GM12878 (cell line): Measurements from ENCODE around the gene CCL14. TPM values are rescaled to one million over a fixed set of nuclear protein-coding genes. Genes with fewer than 3 reads are reported as not detected.

ENCODE experiments used
- ATAC-seq: fragments of 200-7000 bp; cut with Tn5 transposase; 3 replicates; pipeline ENCODE4 v1.9.1; 2020; ENCODE audit warnings: mild to moderate bottlenecking, moderate library complexity
- BruUV-seq: library from RNA; stranded (reverse); fragments of 400-500 nt; replicated peaks from 2 replicates; lab custom pipeline; 2021; lab: Mats Ljungman, UMichigan
- CTCF ChIA-PET: fragments of 300-600 bp; sonication (Branson Sonifier 250); formaldehyde crosslinking; extraction: SDS; loops from one replicate; lab custom pipeline; 2021; ENCODE audit warnings: inconsistent platforms; lab: Yijun Ruan, JAX
- POLR2A ChIA-PET: fragments of 350-600 bp; formaldehyde crosslinking; extraction: SDS; loops from one replicate; lab custom pipeline; 2021; ENCODE audit warnings: inconsistent platforms; lab: Charles Lee
- RAD21 ChIA-PET: fragments of 300-600 bp; sonication (Branson Sonifier 250); formaldehyde crosslinking; loops from one replicate; lab custom pipeline; 2023; ENCODE audit warnings: antibody characterized with exemption; ENCODE audit not compliant: unreplicated experiment; lab: Charles Lee
- SMC1A ChIA-PET: fragments of 300-600 bp; sonication (Branson Sonifier 250); formaldehyde crosslinking; loops from one replicate; lab custom pipeline; 2023; ENCODE audit not compliant: unreplicated experiment, uncharacterized antibody; lab: Charles Lee
- DNase-seq: peaks from one replicate; pipeline ENCODE4 v3.0.0-alpha.2; 2011; ENCODE audit warnings: low read depth, low spot score
- FAIRE-seq: peaks from 3 replicates; lab custom pipeline; 2011; peaks lifted over from hg19 to GRCh38; lab: Jason Lieb, UNC
- H2AFZ ChIP-seq: 2 replicates; pipeline ENCODE4 v1.6.0; 2011; ENCODE audit warnings: low read depth, low read length, control low read depth; ENCODE audit not compliant: control insufficient read depth
- H3K27ac ChIP-seq: 2 replicates; pipeline ENCODE4 v1.5.1; 2011; ENCODE audit warnings: control low read depth; ENCODE audit not compliant: control insufficient read depth, insufficient read depth
- H3K27me3 ChIP-seq, 2 experiments: replicated peaks in 1 of 2; 2 replicates each; pipeline versions ENCODE4 v1.6.0 to v1.6.1; 2011; ENCODE audit warnings: low read length in 1 of 2; ENCODE audit not compliant: control insufficient read depth in 2 of 2, insufficient read depth in 2 of 2
- H3K36me3 ChIP-seq, 2 experiments: 2 replicates each; pipeline ENCODE4 v1.5.1; 2011; ENCODE audit warnings: low read length in 1 of 2; ENCODE audit not compliant: control insufficient read depth in 2 of 2, insufficient read depth in 2 of 2
- H3K4me1 ChIP-seq: 2 replicates; pipeline ENCODE4 v1.6.1; 2011; ENCODE audit warnings: mild to moderate bottlenecking, low read length, moderate library complexity, mixed read lengths; ENCODE audit not compliant: control insufficient read depth, insufficient read depth
- H3K4me2 ChIP-seq: 2 replicates; pipeline ENCODE4 v1.6.0; 2011; ENCODE audit warnings: control low read depth; ENCODE audit not compliant: control insufficient read depth, insufficient read depth
- H3K4me3 ChIP-seq: fragments of 200-600 bp; sonication (generic); 2 replicates; pipeline ENCODE4 v1.5.1; 2016
- H3K79me2 ChIP-seq: 2 replicates; pipeline ENCODE4 v1.6.0; 2011; ENCODE audit warnings: low read length; ENCODE audit not compliant: control insufficient read depth, insufficient read depth
- H3K9ac ChIP-seq: 2 replicates; pipeline ENCODE4 v1.8.0; 2011; ENCODE audit warnings: low read length, control low read depth, mixed read lengths; ENCODE audit not compliant: control insufficient read depth, insufficient read depth
- H3K9me3 ChIP-seq: replicated peaks from 3 replicates; pipeline ENCODE4 v1.5.1; 2011; ENCODE audit warnings: mild to moderate bottlenecking, low read length; ENCODE audit not compliant: control insufficient read depth, insufficient read depth
- H4K20me1 ChIP-seq: 2 replicates; pipeline ENCODE4 v1.6.0; 2011; ENCODE audit not compliant: control insufficient read depth, insufficient read depth
- CTCF ChIP-seq, 3 experiments: IDR thresholded peaks in 2 of 3; conservative IDR thresholded peaks in 1 of 3; 2 replicates each; pipeline ENCODE4 v1.5.1; 2011; ENCODE audit warnings: low read depth in 3 of 3, low read length in 3 of 3, mild to moderate bottlenecking in 3 of 3, control low read depth in 2 of 3, moderate library complexity in 2 of 3, inconsistent platforms in 1 of 3, mixed read lengths in 1 of 3; ENCODE audit not compliant: control insufficient read depth in 2 of 3, insufficient read depth in 1 of 3; ENCODE audit errors: extremely low read depth in 1 of 3
- ESRRA ChIP-seq: IDR thresholded peaks from 2 replicates; pipeline ENCODE4 v1.6.1; 2012; ENCODE audit warnings: mild to moderate bottlenecking, low read length, improper control_type of control experiment
- SMC3 ChIP-seq: IDR thresholded peaks from 2 replicates; pipeline ENCODE4 v1.6.1; 2011; ENCODE audit warnings: low read length, improper control_type of control experiment, borderline replicate concordance
- WGBS: methylation state at CpG from one replicate; pipeline ENCODE4 v1.1.6; 2016; ENCODE audit warnings: low lambda C conversion rate; ENCODE audit not compliant: insufficient replicate concordance, insufficient coverage; ENCODE audit errors: missing lambda C conversion rate; 5-methylcytosine and 5-hydroxymethylcytosine counted together
- in situ Hi-C: fragments of 300-500 bp; cut with MboI; formaldehyde crosslinking; loops from 9 replicates; pipeline ENCODE4 v1.14.3; 2018; ENCODE audit warnings: mixed read lengths
- intact Hi-C: fragments of 100-400 bp; cut with micrococcal nuclease; formaldehyde crosslinking; loops from one replicate; pipeline ENCODE4 v1.14.2; 2022; ENCODE audit not compliant: unreplicated experiment
- polyA plus RNA-seq, 11 experiments: library from polyadenylated mRNA; depleted of rRNA in 4 of 11; unstranded in 6 of 11; stranded (reverse) in 5 of 11; fragments of >200 nt; fragmentation: Nextera tagmentation in 4 of 11; fragmentation: Illumina TruSeq in 1 of 11; extraction: Ambion mirVana in 4 of 11; extraction: Trizol in 1 of 11; gene quantifications; 1 replicate in 1 of 11; 2 replicates in 10 of 11; pipeline versions ENCODE4 v1.2.1 to v1.2.3, GENCODE V29; 2011 to 2016; ENCODE audit warnings: inconsistent platforms in 2 of 11, missing spikeins in 2 of 11, low read depth in 1 of 11
- total RNA-seq, 4 experiments: library from RNA; depleted of rRNA in 3 of 4; stranded (reverse); fragments of >200 nt in 3 of 4; fragmentation: Illumina TruSeq in 1 of 4; extraction: Trizol in 1 of 4; gene quantifications; 2 replicates each; pipeline versions ENCODE4 v1.2.1 to v1.2.3, GENCODE V29; 2013 to 2021

Gene CCL14
- total and polyA plus RNA-seq, 10 of the 15 experiments (the other 5 are each of a cell fraction or from before 2014, with no cell fraction given), result not detected

- intact Hi-C loops, result loop anchor here (1.0 kb wide), 1 partner anchor 33 kb away; no protein-coding TSS in a partner anchor
- no peaks in the 10 kb centered on the region for H3K36me3 ChIP-seq
- H3K4me2 ChIP-seq, result peak overlapping the region; percentile 62
- TF ChIP-seq SMC3 (peak; percentile 15; the same call in 1 of the 2 replicates), ESRRA (no peak), CTCF (IDR thresholded peaks at IDR 0.05 in 2 of 3, conservative IDR thresholded peaks at IDR 0.05 in 1 of 3; ENCODE audit: control insufficient read depth in 2 of 3, extremely low read depth in 1 of 3, insufficient read depth in 1 of 3, low read depth in 3 of 3, low read length in 3 of 3) (peak; percentile 4 to 51 (median 47); a peak in 4 of 6 replicates)
- H3K4me3 ChIP-seq, result no peak overlapping the region; the same call in 1 of the 2 replicates
- DNase-seq, result no peak
- no peaks in the 10 kb centered on the region for H3K4me1 ChIP-seq
- no peaks in the 10 kb centered on the region for H3K27me3 ChIP-seq
- in situ Hi-C loops, result no loop called here
- ATAC-seq, result peak; percentile 77
- H3K9ac ChIP-seq, result no peak overlapping the region
- ChIA-PET CTCF (interaction anchor here (0.5 to 4.2 kb wide), 10 partner anchors 14 to 141 kb away, joined by 3 to 22 read pairs (median 4); no protein-coding TSS in a partner anchor), SMC1A (interaction anchor here (1.3 kb wide), 3 partner anchors 33 to 140 kb away, joined by 6 to 7 read pairs (median 6); no protein-coding TSS in a partner anchor), RAD21 (interaction anchor here (0.6 to 1.3 kb wide), 4 partner anchors 9 to 64 kb away, joined by 3 to 5 read pairs (median 4); no protein-coding TSS in a partner anchor), POLR2A (interaction anchor here (0.8 kb wide), 1 partner anchor 34 kb away, joined by 3 read pairs; no protein-coding TSS in a partner anchor)
- H3K9me3 ChIP-seq, result peaks cover 4% of the 10 kb centered on the region; the same call in 2 of the 3 replicates
- BruUV-seq, result no TSS peak
- 44% methylated on average over 13 of the region's 14 CpGs for WGBS
- no peak overlapping the region for H3K27ac ChIP-seq
- H3K79me2 ChIP-seq, result no peaks in the 10 kb centered on the region
- H2AFZ ChIP-seq, result no peak overlapping the region; the same call in none of the 2 replicates
- H4K20me1 ChIP-seq, result no peaks in the 10 kb centered on the region
- FAIRE-seq, result no peak
Observed at GRCh38 chr17:36008998-36009665, 22.6 kb upstream of the CCL14 start.
